SK-N-SH (cell line): ENCODE data around the gene TRAF3IP1. TPM values are rescaled to one million over a fixed set of nuclear protein-coding genes. Genes with fewer than 3 reads are reported as not detected.
A peak's percentile ranks its signal among the peaks of the same experiment; 100 is the strongest.

Experiments
- CTCF ChIA-PET: fragments of 300-600, 350-600 bp; formaldehyde crosslinking; extraction: SDS; loops from one replicate; lab custom pipeline; 2021; lab: Yijun Ruan, JAX
- POLR2A ChIA-PET: fragments of 350-600 bp; sonication (Branson Sonifier 250); formaldehyde crosslinking; extraction: SDS; loops from one replicate; lab custom pipeline; 2020; ENCODE audit warnings: antibody characterized with exemption, inconsistent platforms; lab: Yijun Ruan, JAX
- DNase-seq: peaks from one replicate; pipeline ENCODE4 v3.0.0; 2012
- H2AFZ ChIP-seq: fragments of 200-600 bp; sonication (generic); 2 replicates; pipeline ENCODE4 v1.8.1; 2016; ENCODE audit warnings: antibody characterized with exemption, mild to moderate bottlenecking, low read depth
- H3F3A ChIP-seq: fragments of 200-600 bp; sonication (generic); replicated peaks from 2 replicates; pipeline ENCODE3; 2016; ENCODE audit warnings: antibody characterized with exemption, mild to moderate bottlenecking; ENCODE audit not compliant: insufficient read depth
- H3K27ac ChIP-seq, 2 experiments: fragments of 200-500 bp in 1 of 2; fragments of 200-600 bp in 1 of 2; sonication (Bioruptor generic) in 1 of 2; sonication (generic), shearing (Covaris generic) in 1 of 2; 2 replicates each; pipeline versions ENCODE4 v1.5.1 to v1.6.1; 2014 to 2016; ENCODE audit warnings: low read depth in 2 of 2, inconsistent platforms in 1 of 2, low read length in 1 of 2, mild to moderate bottlenecking in 1 of 2, mixed read lengths in 1 of 2
- H3K27me3 ChIP-seq: fragments of 200-600 bp; sonication (generic), shearing (Covaris generic); 2 replicates; pipeline ENCODE4 v1.6.1; 2016; ENCODE audit warnings: mixed run types; ENCODE audit not compliant: insufficient read depth
- H3K36me3 ChIP-seq, 2 experiments: fragments of 200-500 bp in 1 of 2; fragments of 200-600 bp in 1 of 2; sonication (Bioruptor generic) in 1 of 2; sonication (generic) in 1 of 2; replicated peaks in 1 of 2; 2 replicates each; pipeline versions ENCODE3 to v1.5.1; 2014 to 2016; ENCODE audit warnings: low read length in 1 of 2, mild to moderate bottlenecking in 1 of 2; ENCODE audit not compliant: insufficient read depth in 2 of 2, control insufficient read depth in 1 of 2
- H3K4me1 ChIP-seq, 2 experiments: fragments of 200-500 bp in 1 of 2; fragments of 200-600 bp in 1 of 2; sonication (Bioruptor generic) in 1 of 2; sonication (generic), shearing (Covaris generic) in 1 of 2; 2 replicates each; pipeline versions ENCODE4 v1.5.1 to v1.6.1; 2014 to 2016; ENCODE audit warnings: low read depth in 1 of 2, low read length in 1 of 2, mixed run types in 1 of 2; ENCODE audit not compliant: insufficient read depth in 2 of 2, control insufficient read depth in 1 of 2
- H3K4me2 ChIP-seq: fragments of 200-600 bp; sonication (generic), shearing (Covaris generic); 2 replicates; pipeline ENCODE4 v1.6.1; 2017; ENCODE audit warnings: mixed run types
- H3K4me3 ChIP-seq, 2 experiments: fragments of 200-500 bp in 1 of 2; fragments of 200-600 bp in 1 of 2; sonication (Bioruptor generic) in 1 of 2; sonication (generic), shearing (Covaris generic) in 1 of 2; 2 replicates each; pipeline versions ENCODE4 v1.5.1 to v1.8.1; 2014 to 2016; ENCODE audit warnings: low read depth in 2 of 2, inconsistent platforms in 1 of 2, low read length in 1 of 2, mild to moderate bottlenecking in 1 of 2, mixed read lengths in 1 of 2, moderate library complexity in 1 of 2
- H3K79me2 ChIP-seq: fragments of 200-600 bp; sonication (generic); 2 replicates; pipeline ENCODE4 v1.8.1; 2017; ENCODE audit warnings: mild to moderate bottlenecking; ENCODE audit not compliant: insufficient read depth
- H3K9ac ChIP-seq: fragments of 200-600 bp; sonication (generic); 2 replicates; pipeline ENCODE4 v1.6.1; 2017; ENCODE audit warnings: mixed run types
- H3K9me2 ChIP-seq: fragments of 200-600 bp; sonication (generic); 2 replicates; pipeline ENCODE4 v1.6.1; 2017; ENCODE audit warnings: mixed run types
- H3K9me3 ChIP-seq: fragments of 200-600 bp; sonication (generic); 2 replicates; pipeline ENCODE4 v1.6.1; 2017; ENCODE audit warnings: mixed run types, mild to moderate bottlenecking, moderate library complexity
- H4K20me1 ChIP-seq: fragments of 200-600 bp; sonication (generic); 2 replicates; pipeline ENCODE4 v1.6.1; 2017; ENCODE audit warnings: mild to moderate bottlenecking, mixed run types; ENCODE audit not compliant: insufficient read depth
- CHD2 ChIP-seq: fragments of 150-350 bp; IDR thresholded peaks from 2 replicates; pipeline ENCODE4 v1.6.1; 2018; ENCODE audit warnings: low read length; ENCODE audit not compliant: partially characterized antibody
- ELF1 ChIP-seq: IDR thresholded peaks from 2 replicates; pipeline ENCODE4 v1.4.0; 2012
- EP300 ChIP-seq, 2 experiments: IDR thresholded peaks; 2 replicates each; pipeline versions ENCODE4 v1.4.0 to v1.6.1; 2012; ENCODE audit warnings: borderline replicate concordance in 1 of 2, low read depth in 1 of 2, low read length in 1 of 2
- FOSL2 ChIP-seq: IDR thresholded peaks from 2 replicates; pipeline ENCODE4 v1.4.0; 2012; ENCODE audit warnings: low read depth, mild to moderate bottlenecking, moderate library complexity, borderline replicate concordance
- FOXJ3 ChIP-seq: sonication (generic); formaldehyde crosslinking; IDR thresholded peaks from 2 replicates; pipeline ENCODE4 v1.5.1; 2020; ENCODE audit warnings: mild to moderate bottlenecking, missing genetic modification reagents
- MEF2A ChIP-seq: IDR thresholded peaks from 2 replicates; pipeline ENCODE4 v1.4.0; 2012; ENCODE audit warnings: low read depth, borderline replicate concordance
- MXI1 ChIP-seq: IDR thresholded peaks from 2 replicates; pipeline ENCODE4 v1.6.1; 2012; ENCODE audit warnings: mild to moderate bottlenecking, low read depth, low read length, improper control_type of control experiment
- NRF1 ChIP-seq: IDR thresholded peaks from 2 replicates; pipeline ENCODE4 v1.6.1; 2012; ENCODE audit warnings: low read depth, mild to moderate bottlenecking, low read length
- POLR2AphosphoS5 ChIP-seq: IDR thresholded peaks from 2 replicates; pipeline ENCODE4 v1.6.1; 2012; ENCODE audit warnings: low read depth, low read length
- RAD21 ChIP-seq: IDR thresholded peaks from 2 replicates; pipeline ENCODE4 v1.6.1; 2012; ENCODE audit warnings: mild to moderate bottlenecking, low read length
- RFX5 ChIP-seq: IDR thresholded peaks from 2 replicates; pipeline ENCODE4 v1.6.1; 2012; ENCODE audit warnings: mild to moderate bottlenecking, improper control_type of control experiment, low read length
- SMC3 ChIP-seq: IDR thresholded peaks from 2 replicates; pipeline ENCODE4 v1.6.1; 2012; ENCODE audit warnings: low read depth, low read length, improper control_type of control experiment
- TEAD4 ChIP-seq: IDR thresholded peaks from 2 replicates; pipeline ENCODE4 v1.4.0; 2012; ENCODE audit warnings: mild to moderate bottlenecking, borderline replicate concordance; ENCODE audit not compliant: insufficient read depth
- WGBS: methylation state at CpG from one replicate; pipeline ENCODE4 v1.1.6; 2017; ENCODE audit warnings: low lambda C conversion rate; 5-methylcytosine and 5-hydroxymethylcytosine counted together
- polyA plus RNA-seq, 3 experiments: library from polyadenylated mRNA; depleted of rRNA; stranded (reverse); fragments of >200 nt; gene quantifications; 2 replicates each; pipeline ENCODE4 v1.2.3, GENCODE V29; 2012
- TF ChIP-seq, protein P1 (sequence below): fragments of 200-600 bp; sonication (generic); IDR thresholded peaks from 2 replicates; pipeline ENCODE4 v1.6.1; 2017; ENCODE audit warnings: antibody characterized with exemption, mild to moderate bottlenecking, moderate library complexity

TRAF3IP1 gene
- polyA plus RNA-seq, 1 of the 3 experiments (the other 2 are of a cell fraction), result 15.0 TPM

GRCh38 chr2:238388794-238389193, 68.5 kb downstream of the TRAF3IP1 start:
- Histone ChIP-seq H3K9me3 (no peaks in the 10 kb centered on the region), H3K4me1 (peaks cover 3 to 4% of the 10 kb centered on the region in 2 experiments; a peak in 2 of 4 replicates), H3K27me3 (no peaks in the 10 kb centered on the region), H3F3A (no peaks in the 10 kb centered on the region), H4K20me1 (no peaks in the 10 kb centered on the region), H3K27ac (no peak overlapping the region), H3K9ac (no peak overlapping the region), H3K79me2 (no peaks in the 10 kb centered on the region), H3K4me2 (no peak overlapping the region), H2AFZ (no peak overlapping the region), H3K9me2 (no peaks in the 10 kb centered on the region), H3K36me3 (peaks cover 0 to 4% of the 10 kb centered on the region in 2 experiments), H3K4me3 (no peak overlapping the region)
- POLR2A ChIA-PET, result no interaction called here
- TF ChIP-seq CHD2 (no peak), ELF1 (no peak), SMC3 (no peak), RFX5 (no peak)
- TF ChIP-seq, protein P1, sequence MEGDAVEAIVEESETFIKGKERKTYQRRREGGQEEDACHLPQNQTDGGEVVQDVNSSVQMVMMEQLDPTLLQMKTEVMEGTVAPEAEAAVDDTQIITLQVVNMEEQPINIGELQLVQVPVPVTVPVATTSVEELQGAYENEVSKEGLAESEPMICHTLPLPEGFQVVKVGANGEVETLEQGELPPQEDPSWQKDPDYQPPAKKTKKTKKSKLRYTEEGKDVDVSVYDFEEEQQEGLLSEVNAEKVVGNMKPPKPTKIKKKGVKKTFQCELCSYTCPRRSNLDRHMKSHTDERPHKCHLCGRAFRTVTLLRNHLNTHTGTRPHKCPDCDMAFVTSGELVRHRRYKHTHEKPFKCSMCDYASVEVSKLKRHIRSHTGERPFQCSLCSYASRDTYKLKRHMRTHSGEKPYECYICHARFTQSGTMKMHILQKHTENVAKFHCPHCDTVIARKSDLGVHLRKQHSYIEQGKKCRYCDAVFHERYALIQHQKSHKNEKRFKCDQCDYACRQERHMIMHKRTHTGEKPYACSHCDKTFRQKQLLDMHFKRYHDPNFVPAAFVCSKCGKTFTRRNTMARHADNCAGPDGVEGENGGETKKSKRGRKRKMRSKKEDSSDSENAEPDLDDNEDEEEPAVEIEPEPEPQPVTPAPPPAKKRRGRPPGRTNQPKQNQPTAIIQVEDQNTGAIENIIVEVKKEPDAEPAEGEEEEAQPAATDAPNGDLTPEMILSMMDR, result no peak
- DNase-seq, result no peak
- CTCF ChIA-PET, result no interaction called here
- whole genome bisulfite sequencing, result 84% methylated on average over 8 of the region's 8 CpGs

- POLR2A ChIA-PET, result no interaction called here
These were observed 69.8 kb downstream of the TRAF3IP1 start for GRCh38 chr2:238389988-238390589.

DNA sequence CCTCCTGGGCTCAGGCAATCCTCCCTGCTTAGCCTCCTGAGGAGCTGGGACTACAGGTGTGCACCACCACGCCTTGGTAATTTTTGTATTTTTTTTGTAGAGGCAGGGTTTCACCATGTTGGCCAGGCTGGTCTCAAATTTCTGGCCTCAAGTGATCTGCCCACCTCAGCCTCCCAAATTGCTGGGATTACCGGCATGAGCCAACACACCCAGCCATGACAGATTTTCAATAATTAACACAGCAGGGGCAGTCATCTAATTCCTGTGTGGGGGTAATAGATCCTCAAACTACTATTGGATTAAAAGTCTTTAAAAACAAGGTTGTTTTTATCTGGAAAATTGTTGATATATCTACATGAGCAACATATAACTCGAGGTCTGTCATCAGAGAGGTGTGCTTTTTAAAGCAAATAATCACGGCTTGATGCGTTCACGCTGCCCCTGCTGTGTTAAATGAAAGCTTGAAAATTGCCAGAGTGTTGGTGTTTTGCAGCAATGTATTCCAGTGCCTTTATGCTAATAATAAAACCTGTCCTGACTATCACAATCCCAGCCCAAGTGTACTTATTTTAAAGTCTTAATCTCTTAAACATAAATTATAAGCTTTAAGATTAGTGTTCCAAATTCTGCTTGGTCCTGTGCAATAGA, 70.8 kb downstream of the TRAF3IP1 start:
- no peak overlapping the region for H3K9ac ChIP-seq
- DNase-seq, result no peak
- TF ChIP-seq CHD2 (no peak), MXI1 (no peak), FOXJ3 (CRISPR knock-in tag) (no peak), NRF1 (no peak), ELF1 (no peak), MEF2A (no peak), TEAD4 (no peak), FOSL2 (no peak), POLR2AphosphoS5 (no peak), RAD21 (no peak), EP300 (IDR thresholded peaks at IDR 0.05; ENCODE audit: borderline replicate concordance in 1 of 2, low read depth in 1 of 2, low read length in 1 of 2) (no peak)
- TF ChIP-seq, protein P1, result no peak
- ChIA-PET CTCF (interaction anchor here (1.1 to 1.9 kb wide), 3 partner anchors 9 to 394 kb away, joined by 3 to 6 read pairs (median 5); no protein-coding TSS in a partner anchor), POLR2A (no interaction called here)
- H3K79me2 ChIP-seq, result no peaks in the 10 kb centered on the region
- no peaks in the 10 kb centered on the region for H3K27me3 ChIP-seq
- no peak overlapping the region; a peak in 1 of 4 replicates for H3K27ac ChIP-seq
- 93% methylated on average over 6 of the region's 6 CpGs for WGBS
- peaks cover 0 to 4% of the 10 kb centered on the region in 2 experiments for H3K36me3 ChIP-seq
- H3K4me1 ChIP-seq, result peaks cover 3 to 4% of the 10 kb centered on the region in 2 experiments; a peak in 2 of 4 replicates
- H3K9me2 ChIP-seq, result no peaks in the 10 kb centered on the region
- no peak overlapping the region for H2AFZ ChIP-seq
- H3K4me3 ChIP-seq, result no peak overlapping the region
- no peaks in the 10 kb centered on the region for H3K9me3 ChIP-seq
- no peaks in the 10 kb centered on the region for H4K20me1 ChIP-seq
- H3F3A ChIP-seq, result no peaks in the 10 kb centered on the region
- no peak overlapping the region for H3K4me2 ChIP-seq

More at GRCh38 chr2:238389988-238390589, 69.8 kb downstream of the TRAF3IP1 start:
- H3K27me3 ChIP-seq, result no peaks in the 10 kb centered on the region
- no peak for DNase-seq
- H3K79me2 ChIP-seq, result no peaks in the 10 kb centered on the region
- no peak overlapping the region for H3K4me2 ChIP-seq
- peaks cover 3 to 4% of the 10 kb centered on the region in 2 experiments; a peak in 2 of 4 replicates for H3K4me1 ChIP-seq
- peaks cover 0 to 4% of the 10 kb centered on the region in 2 experiments for H3K36me3 ChIP-seq
- H2AFZ ChIP-seq, result no peak overlapping the region
- no peaks in the 10 kb centered on the region for H3K9me2 ChIP-seq
- H4K20me1 ChIP-seq, result no peaks in the 10 kb centered on the region
- no peaks in the 10 kb centered on the region for H3F3A ChIP-seq
- H3K9me3 ChIP-seq, result no peaks in the 10 kb centered on the region
- H3K4me3 ChIP-seq, result no peak overlapping the region
- CTCF ChIA-PET, result interaction anchor here (1.0 to 1.9 kb wide), 2 partner anchors 10 to 19 kb away, joined by 3 to 6 read pairs; no protein-coding TSS in a partner anchor
- H3K9ac ChIP-seq, result no peak overlapping the region
- TF ChIP-seq EP300 (IDR thresholded peaks at IDR 0.05; ENCODE audit: borderline replicate concordance in 1 of 2, low read depth in 1 of 2, low read length in 1 of 2), result no peak
- peak; percentile 32; the same call in 1 of the 2 replicates for TF ChIP-seq MEF2A
- WGBS, result 91% methylated on average over 10 of the region's 10 CpGs
- peak overlapping the region in 1 of 2 experiments; percentile 75; a peak in 1 of 4 replicates for H3K27ac ChIP-seq
